ENCODE data around the gene ZC3HAV1. TPM values are rescaled to one million over a fixed set of nuclear protein-coding genes. Genes with fewer than 3 reads are reported as not detected.
"Not testable (repeated sequence)": the region's sequence is repeated elsewhere in the genome, so short reads cannot be mapped to it uniquely, and the experiment has no call there.

ZC3HAV1 gene
- total RNA-seq, 2 experiments from 2014 or later, result 110 to 120 TPM

GRCh38 chr7:139104091-139104450 is 5.4 kb downstream of the ZC3HAV1 start:
- DNase-seq (peak; percentile 67), ATAC-seq (no peak)
- ChIA-PET CTCF (interaction anchor here (0.8 to 3.9 kb wide), 4 partner anchors 10 to 36 kb away, joined by 3 to 32 read pairs (median 6); no protein-coding TSS in a partner anchor), POLR2A (interaction anchor here (0.5 to 2.5 kb wide), 4 partner anchors 9 to 40 kb away, joined by 3 to 27 read pairs (median 3); no protein-coding TSS in a partner anchor)
- no peaks in the 10 kb centered on the region for H3K9me3 Mint-ChIP-seq (ENCODE audit: low read depth)
- peak overlapping the region; percentile 99 for H3K4me3 Mint-ChIP-seq
- H3K27me3 Mint-ChIP-seq, result no peaks in the 10 kb centered on the region
- peak overlapping the region; percentile 93 for H3K27ac Mint-ChIP-seq
- peaks cover 40% of the 10 kb centered on the region for H3K4me1 Mint-ChIP-seq
- peaks cover 79% of the 10 kb centered on the region for H3K36me3 Mint-ChIP-seq (ENCODE audit: low read depth)
- intact Hi-C loops (cut with DNase I, micrococcal nuclease), result loop anchor here (1.0 to 5.0 kb wide), 2 partner anchors 9 to 673 kb away; partner anchors contain the start of gene HIPK2 (in 1 of the 2)

GRCh38 chr7:139103057-139103815 is 6.3 kb downstream of the ZC3HAV1 start:
- peaks cover 76% of the 10 kb centered on the region for H3K36me3 Mint-ChIP-seq (ENCODE audit: low read depth)
- DNase-seq (no peak), ATAC-seq (no peak)
- POLR2A ChIA-PET, result interaction anchor here (0.5 to 2.5 kb wide), 4 partner anchors 8 to 40 kb away, joined by 3 to 27 read pairs (median 4); no protein-coding TSS in a partner anchor
- H3K4me1 Mint-ChIP-seq, result peaks cover 46% of the 10 kb centered on the region
- H3K27me3 Mint-ChIP-seq, result no peaks in the 10 kb centered on the region
- CTCF ChIA-PET, result interaction anchor here (0.8 to 3.9 kb wide), 5 partner anchors 9 to 36 kb away, joined by 3 to 32 read pairs (median 5); no protein-coding TSS in a partner anchor
- H3K27ac Mint-ChIP-seq, result peak overlapping the region; percentile 93
- H3K9me3 Mint-ChIP-seq (ENCODE audit: low read depth), result no peaks in the 10 kb centered on the region
- intact Hi-C loops (cut with DNase I, micrococcal nuclease), result loop anchor here (2.0 to 5.0 kb wide), 2 partner anchors 30 to 674 kb away; partner anchors contain the start of gene HIPK2 (in 1 of the 2)
- peak overlapping the region; percentile 99 for H3K4me3 Mint-ChIP-seq

GRCh38 chr7:139101637-139102158 is 7.8 kb downstream of the ZC3HAV1 start:
- H3K9me3 Mint-ChIP-seq (ENCODE audit: low read depth); POLR2A ChIA-PET; DNase-seq; H3K27me3 Mint-ChIP-seq; ATAC-seq: not testable (repeated sequence)
- H3K36me3 Mint-ChIP-seq (ENCODE audit: low read depth), result peaks cover 66% of the 10 kb centered on the region
- CTCF ChIA-PET, result interaction anchor here (3.9 kb wide), 1 partner anchor 7 kb away, joined by 32 read pairs; no protein-coding TSS in a partner anchor
- peak overlapping the region; percentile 80 for H3K27ac Mint-ChIP-seq
- H3K4me1 Mint-ChIP-seq, result peaks cover 57% of the 10 kb centered on the region
- intact Hi-C loops (cut with DNase I, micrococcal nuclease), result loop anchor here (2.0 to 5.0 kb wide), 2 partner anchors 31 to 676 kb away; partner anchors contain the start of gene HIPK2 (in 1 of the 2)
- H3K4me3 Mint-ChIP-seq, result peak overlapping the region; percentile 77

- Mint-ChIP-seq H3K4me1 (peaks cover 80% of the 10 kb centered on the region), H3K27ac (peak overlapping the region; percentile 89), H3K9me3 (ENCODE audit: low read depth) (no peaks in the 10 kb centered on the region), H3K36me3 (ENCODE audit: low read depth) (peaks cover 76% of the 10 kb centered on the region), H3K27me3 (no peaks in the 10 kb centered on the region), H3K4me3 (peak overlapping the region; percentile 61)
- DNase-seq (no peak), ATAC-seq (no peak)
- intact Hi-C loops (cut with DNase I, micrococcal nuclease), result no loop called here
- ChIA-PET CTCF (interaction anchor here (0.8 to 1.0 kb wide), 2 partner anchors 25 to 241 kb away, joined by 3 to 4 read pairs; no protein-coding TSS in a partner anchor), POLR2A (no interaction called here)
Observed at GRCh38 chr7:139099172-139099947, 10.2 kb downstream of the ZC3HAV1 start.

GRCh38 chr7:139095194-139095659 is 14.3 kb downstream of the ZC3HAV1 start:
- DNase-seq (peak; percentile 80), ATAC-seq (peak; percentile 88)
- H3K4me1 Mint-ChIP-seq, result peaks cover 89% of the 10 kb centered on the region
- POLR2A ChIA-PET, result interaction anchor here (0.5 to 2.4 kb wide), 16 partner anchors 9 to 541 kb away, joined by 3 to 27 read pairs (median 6); partner anchors contain the start of gene LUC7L2
- no peaks in the 10 kb centered on the region for H3K9me3 Mint-ChIP-seq (ENCODE audit: low read depth)
- peak overlapping the region; percentile 92 for H3K27ac Mint-ChIP-seq
- CTCF ChIA-PET, result interaction anchor here (0.6 to 3.2 kb wide), 13 partner anchors 8 to 227 kb away, joined by 3 to 32 read pairs (median 4); no protein-coding TSS in a partner anchor
- intact Hi-C loops (cut with DNase I, micrococcal nuclease), result loop anchor here (1.0 kb wide), 4 partner anchors 9 to 245 kb away; partner anchors contain the start of gene ZC3HAV1 (in 2 of the 2)
- H3K36me3 Mint-ChIP-seq (ENCODE audit: low read depth), result peaks cover 80% of the 10 kb centered on the region
- no peaks in the 10 kb centered on the region for H3K27me3 Mint-ChIP-seq
- peak overlapping the region; percentile 70 for H3K4me3 Mint-ChIP-seq

- ChIA-PET POLR2A (interaction anchor here (0.6 to 2.4 kb wide), 15 partner anchors 10 to 541 kb away, joined by 3 to 27 read pairs (median 6); partner anchors contain the start of gene LUC7L2), CTCF (interaction anchor here (0.6 to 3.2 kb wide), 9 partner anchors 9 to 208 kb away, joined by 3 to 32 read pairs (median 6); no protein-coding TSS in a partner anchor)
- intact Hi-C loops (cut with DNase I, micrococcal nuclease), result no loop called here
- no peaks in the 10 kb centered on the region for H3K27me3 Mint-ChIP-seq
- DNase-seq, result no peak
- peaks cover 79% of the 10 kb centered on the region for H3K36me3 Mint-ChIP-seq (ENCODE audit: low read depth)
- peak overlapping the region; percentile 70 for H3K4me3 Mint-ChIP-seq
- no peaks in the 10 kb centered on the region for H3K9me3 Mint-ChIP-seq (ENCODE audit: low read depth)
- peaks cover 88% of the 10 kb centered on the region for H3K4me1 Mint-ChIP-seq
- peak; percentile 7 for ATAC-seq
- peak overlapping the region; percentile 92 for H3K27ac Mint-ChIP-seq
Observed at GRCh38 chr7:139094596-139094995, 14.9 kb downstream of the ZC3HAV1 start.

- ChIA-PET CTCF (interaction anchor here (1.0 to 3.2 kb wide), 6 partner anchors 10 to 246 kb away, joined by 3 to 32 read pairs (median 9); no protein-coding TSS in a partner anchor), POLR2A (interaction anchor here (1.3 to 2.4 kb wide), 3 partner anchors 10 to 266 kb away, joined by 3 to 8 read pairs (median 7); partner anchors contain the start of gene LUC7L2)
- intact Hi-C loops (cut with DNase I, micrococcal nuclease), result no loop called here
- Mint-ChIP-seq H3K9me3 (ENCODE audit: low read depth) (peaks cover 2% of the 10 kb centered on the region), H3K27me3 (no peaks in the 10 kb centered on the region), H3K4me3 (peak overlapping the region; percentile 70), H3K4me1 (peaks cover 88% of the 10 kb centered on the region), H3K27ac (peak overlapping the region; percentile 92), H3K36me3 (ENCODE audit: low read depth) (peaks cover 79% of the 10 kb centered on the region)
- ATAC-seq (no peak), DNase-seq (no peak)
Observed at GRCh38 chr7:139094030-139094429, 15.5 kb downstream of the ZC3HAV1 start.

GRCh38 chr7:139093512-139093911 is 16.0 kb downstream of the ZC3HAV1 start:
- ATAC-seq; H3K27me3 Mint-ChIP-seq; H3K9me3 Mint-ChIP-seq (ENCODE audit: low read depth); intact Hi-C loops (cut with DNase I, micrococcal nuclease): not testable (repeated sequence)
- peak; percentile 70 for DNase-seq
- POLR2A ChIA-PET, result interaction anchor here (0.6 to 2.4 kb wide), 3 partner anchors 19 to 267 kb away, joined by 3 to 7 read pairs (median 4); partner anchors contain the start of gene LUC7L2
- Mint-ChIP-seq H3K27ac (peak overlapping the region; percentile 92), H3K36me3 (ENCODE audit: low read depth) (peaks cover 79% of the 10 kb centered on the region), H3K4me3 (peak overlapping the region; percentile 70), H3K4me1 (peaks cover 85% of the 10 kb centered on the region)
- CTCF ChIA-PET, result interaction anchor here (0.6 to 3.2 kb wide), 4 partner anchors 10 to 246 kb away, joined by 3 to 32 read pairs (median 12); no protein-coding TSS in a partner anchor

GRCh38 chr7:139092090-139092796 is 17.3 kb downstream of the ZC3HAV1 start:
- Mint-ChIP-seq H3K9me3 (ENCODE audit: low read depth) (peaks cover 7% of the 10 kb centered on the region), H3K27me3 (no peaks in the 10 kb centered on the region), H3K27ac (peak overlapping the region; percentile 92), H3K36me3 (ENCODE audit: low read depth) (peaks cover 89% of the 10 kb centered on the region), H3K4me1 (peaks cover 88% of the 10 kb centered on the region), H3K4me3 (peak overlapping the region; percentile 70)
- ATAC-seq, result no peak
- intact Hi-C loops (cut with DNase I, micrococcal nuclease), result no loop called here
- no peak for DNase-seq
- CTCF ChIA-PET, result interaction anchor here (1.9 kb wide), 1 partner anchor 17 kb away, joined by 9 read pairs; no protein-coding TSS in a partner anchor
- POLR2A ChIA-PET, result interaction anchor here (0.6 kb wide), 4 partner anchors 11 to 39 kb away, joined by 3 to 6 read pairs (median 5); no protein-coding TSS in a partner anchor

GRCh38 chr7:139091677-139091996 is 17.9 kb downstream of the ZC3HAV1 start:
- intact Hi-C loops (cut with DNase I, micrococcal nuclease), result no loop called here
- Mint-ChIP-seq H3K27me3 (no peaks in the 10 kb centered on the region), H3K4me1 (peaks cover 89% of the 10 kb centered on the region), H3K36me3 (ENCODE audit: low read depth) (peaks cover 91% of the 10 kb centered on the region), H3K4me3 (peak overlapping the region; percentile 70), H3K27ac (peak overlapping the region; percentile 92), H3K9me3 (ENCODE audit: low read depth) (peaks cover 13% of the 10 kb centered on the region)
- no peak for ATAC-seq
- ChIA-PET CTCF (interaction anchor here (0.8 to 1.9 kb wide), 2 partner anchors 17 to 268 kb away, joined by 3 to 9 read pairs; partner anchors contain the start of gene LUC7L2), POLR2A (interaction anchor here (0.6 kb wide), 1 partner anchor 11 kb away, joined by 4 read pairs; no protein-coding TSS in a partner anchor)
- no peak for DNase-seq

All from activated CD4-positive, alpha-beta T cell treated with anti-CD3 and anti-CD28 coated beads for 36 hours (primary cell).